ENCODE results near the gene ARL16. TPM values are rescaled to one million over a fixed set of nuclear protein-coding genes. Genes with fewer than 3 reads are reported as not detected.
A peak's percentile ranks its signal among the peaks of the same experiment; 100 is the strongest.

ARL16 gene
- total RNA-seq, 1 experiment from 2014 or later = 52.7 TPM

GRCh38 chr17:81703747-81704654 is 20.4 kb upstream of the ARL16 start:
- Histone ChIP-seq H3K4me1 (ENCODE audit: control insufficient read depth, insufficient read depth, low read length) (peaks cover 20% of the 10 kb centered on the region), H3K27me3 (ENCODE audit: control insufficient read depth, insufficient read depth, low read length) (no peaks in the 10 kb centered on the region), H3K4me3 (ENCODE audit: low read depth in 2 of 2, low read length in 2 of 2) (peak overlapping the region; percentile 96 to 98), H3K27ac (ENCODE audit: low read length) (peak overlapping the region; percentile 96), H3K36me3 (ENCODE audit: control insufficient read depth, insufficient read depth, low read length) (peaks cover 20% of the 10 kb centered on the region; the same call in 1 of the 2 replicates), H3K9me3 (ENCODE audit: control insufficient read depth, insufficient read depth, low read depth, low read length) (no peaks in the 10 kb centered on the region)
- in situ Hi-C loops (cut with HindIII; ENCODE audit: low pct_unique_long_range_greater_than_20kb, low sequenced_read_pairs) = no loop called here
- CTCF ChIA-PET = interaction anchor here (0.6 kb wide), 1 partner anchor 566 kb away, joined by 4 read pairs; no protein-coding TSS in a partner anchor
- intact Hi-C loops (cut with micrococcal nuclease; ENCODE audit: unreplicated experiment) = no loop called here
- DNase-seq (ENCODE audit: low read depth, low spot score) (no peak), ATAC-seq (no peak)
- POLR2A ChIA-PET = interaction anchor here (0.6 to 0.7 kb wide), 4 partner anchors 8 to 232 kb away, joined by 3 to 4 read pairs (median 4); partner anchors contain the start of genes P4HB and SLC25A10
- TF ChIP-seq, protein P1, sequence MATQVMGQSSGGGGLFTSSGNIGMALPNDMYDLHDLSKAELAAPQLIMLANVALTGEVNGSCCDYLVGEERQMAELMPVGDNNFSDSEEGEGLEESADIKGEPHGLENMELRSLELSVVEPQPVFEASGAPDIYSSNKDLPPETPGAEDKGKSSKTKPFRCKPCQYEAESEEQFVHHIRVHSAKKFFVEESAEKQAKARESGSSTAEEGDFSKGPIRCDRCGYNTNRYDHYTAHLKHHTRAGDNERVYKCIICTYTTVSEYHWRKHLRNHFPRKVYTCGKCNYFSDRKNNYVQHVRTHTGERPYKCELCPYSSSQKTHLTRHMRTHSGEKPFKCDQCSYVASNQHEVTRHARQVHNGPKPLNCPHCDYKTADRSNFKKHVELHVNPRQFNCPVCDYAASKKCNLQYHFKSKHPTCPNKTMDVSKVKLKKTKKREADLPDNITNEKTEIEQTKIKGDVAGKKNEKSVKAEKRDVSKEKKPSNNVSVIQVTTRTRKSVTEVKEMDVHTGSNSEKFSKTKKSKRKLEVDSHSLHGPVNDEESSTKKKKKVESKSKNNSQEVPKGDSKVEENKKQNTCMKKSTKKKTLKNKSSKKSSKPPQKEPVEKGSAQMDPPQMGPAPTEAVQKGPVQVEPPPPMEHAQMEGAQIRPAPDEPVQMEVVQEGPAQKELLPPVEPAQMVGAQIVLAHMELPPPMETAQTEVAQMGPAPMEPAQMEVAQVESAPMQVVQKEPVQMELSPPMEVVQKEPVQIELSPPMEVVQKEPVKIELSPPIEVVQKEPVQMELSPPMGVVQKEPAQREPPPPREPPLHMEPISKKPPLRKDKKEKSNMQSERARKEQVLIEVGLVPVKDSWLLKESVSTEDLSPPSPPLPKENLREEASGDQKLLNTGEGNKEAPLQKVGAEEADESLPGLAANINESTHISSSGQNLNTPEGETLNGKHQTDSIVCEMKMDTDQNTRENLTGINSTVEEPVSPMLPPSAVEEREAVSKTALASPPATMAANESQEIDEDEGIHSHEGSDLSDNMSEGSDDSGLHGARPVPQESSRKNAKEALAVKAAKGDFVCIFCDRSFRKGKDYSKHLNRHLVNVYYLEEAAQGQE (IDR thresholded peaks at IDR 0.05; ENCODE audit: insufficient read depth in 1 of 2, low read depth in 2 of 2, low read length in 1 of 2) = no peak
- TF ChIP-seq CTCF (IDR thresholded peaks at IDR 0.05) = no peak
- TF ChIP-seq SIN3A (IDR thresholded peaks at IDR 0.05; ENCODE audit: borderline replicate concordance, insufficient read depth, low read depth, low read length) = no peak
- TF ChIP-seq TCF7L2 (IDR thresholded peaks at IDR 0.05; ENCODE audit: low read depth, low read length) = no peak
- no peak for TF ChIP-seq POLR2AphosphoS5 (IDR thresholded peaks at IDR 0.05; ENCODE audit: low read depth, low read length)
- no TSS peak for BruUV-seq (replicated peaks)

DNA sequence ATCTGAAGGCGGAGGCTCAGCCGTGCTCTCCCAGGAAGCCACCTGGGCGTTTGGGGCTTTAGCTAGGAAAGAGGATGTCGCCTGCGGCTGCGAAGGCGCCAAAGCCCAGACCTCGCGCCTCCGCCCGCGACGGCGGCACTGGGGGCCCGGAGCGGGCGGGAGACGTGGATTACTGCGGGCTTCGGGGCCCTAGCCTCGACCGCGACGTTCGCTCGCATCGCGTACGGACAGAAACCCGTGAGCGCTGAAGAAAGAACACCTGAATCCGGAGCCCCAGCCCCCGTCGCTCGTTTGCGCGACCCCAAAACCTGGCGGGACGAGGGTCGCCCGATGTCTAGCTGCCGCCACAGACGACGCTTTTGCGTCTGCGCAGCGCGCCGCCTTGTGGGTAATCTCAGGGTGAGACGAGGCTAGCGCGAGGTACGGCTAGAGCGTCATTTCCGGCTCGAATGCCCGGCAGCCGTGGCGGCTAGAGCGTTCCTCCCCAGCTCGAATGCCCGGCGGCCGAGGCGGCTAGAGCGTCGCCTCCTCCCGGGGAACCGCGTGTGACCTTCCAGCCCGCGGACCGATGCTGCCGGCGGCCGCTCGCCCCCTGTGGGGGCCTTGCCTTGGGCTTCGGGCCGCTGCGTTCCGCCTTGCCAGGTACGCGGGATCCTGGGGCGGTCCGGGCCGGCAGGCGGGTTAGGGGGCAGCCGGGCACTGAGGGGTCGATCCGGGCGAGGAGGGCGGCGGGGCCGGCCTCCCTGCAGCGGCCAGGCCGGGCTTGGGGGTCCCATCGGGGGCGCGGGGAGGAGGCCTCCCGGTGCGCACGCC is 19.5 kb upstream of the ARL16 start, which contains the start of gene MRPL12:
MRPL12 (plus strand) TSS at position 434 of the 813 bp plus-strand sequence; CDS start at position 569, 135 bp downstream.
- POLR2A ChIA-PET = interaction anchor here (0.5 to 0.9 kb wide), 6 partner anchors 9 to 233 kb away, joined by 3 to 7 read pairs (median 4); partner anchors contain the start of genes P4HB and SLC25A10

More for the DNA sequence above, 19.5 kb upstream of the ARL16 start, which contains the start of gene MRPL12:
- peaks cover 20% of the 10 kb centered on the region; the same call in 1 of the 2 replicates for H3K36me3 ChIP-seq (ENCODE audit: control insufficient read depth, insufficient read depth, low read length)
- TSS peak; percentile 92 for BruUV-seq (replicated peaks)
- no peaks in the 10 kb centered on the region for H3K27me3 ChIP-seq (ENCODE audit: control insufficient read depth, insufficient read depth, low read length)
- in situ Hi-C loops (cut with HindIII; ENCODE audit: low pct_unique_long_range_greater_than_20kb, low sequenced_read_pairs) = no loop called here
- CTCF ChIA-PET = interaction anchor here (0.6 kb wide), 1 partner anchor 567 kb away, joined by 4 read pairs; no protein-coding TSS in a partner anchor
- no peaks in the 10 kb centered on the region for H3K9me3 ChIP-seq (ENCODE audit: control insufficient read depth, insufficient read depth, low read depth, low read length)
- DNase-seq (ENCODE audit: low read depth, low spot score) (no peak), ATAC-seq (peak; percentile 85)
- peaks cover 17% of the 10 kb centered on the region for H3K4me1 ChIP-seq (ENCODE audit: control insufficient read depth, insufficient read depth, low read length)
- H3K27ac ChIP-seq (ENCODE audit: low read length) = peak within 1 kb of the TSS; percentile 96
- intact Hi-C loops (cut with micrococcal nuclease; ENCODE audit: unreplicated experiment) = no loop called here
- peak within 1 kb of the TSS; percentile 96 to 98 for H3K4me3 ChIP-seq (ENCODE audit: low read depth in 2 of 2, low read length in 2 of 2)
- TF ChIP-seq TCF7L2 (IDR thresholded peaks at IDR 0.05; ENCODE audit: low read depth, low read length) (no peak), SIN3A (IDR thresholded peaks at IDR 0.05; ENCODE audit: borderline replicate concordance, insufficient read depth, low read depth, low read length) (peak; percentile 96; the same call in 1 of the 2 replicates), POLR2AphosphoS5 (IDR thresholded peaks at IDR 0.05; ENCODE audit: low read depth, low read length) (peak; percentile 97), CTCF (IDR thresholded peaks at IDR 0.05) (no peak)
- TF ChIP-seq, protein P1 (IDR thresholded peaks at IDR 0.05; ENCODE audit: insufficient read depth in 1 of 2, low read depth in 2 of 2, low read length in 1 of 2) = peak in 1 of 2 experiments; percentile 0; a peak in 1 of 4 replicates
